ENCODE results near the gene TFEB.

Gene TFEB

DNA sequence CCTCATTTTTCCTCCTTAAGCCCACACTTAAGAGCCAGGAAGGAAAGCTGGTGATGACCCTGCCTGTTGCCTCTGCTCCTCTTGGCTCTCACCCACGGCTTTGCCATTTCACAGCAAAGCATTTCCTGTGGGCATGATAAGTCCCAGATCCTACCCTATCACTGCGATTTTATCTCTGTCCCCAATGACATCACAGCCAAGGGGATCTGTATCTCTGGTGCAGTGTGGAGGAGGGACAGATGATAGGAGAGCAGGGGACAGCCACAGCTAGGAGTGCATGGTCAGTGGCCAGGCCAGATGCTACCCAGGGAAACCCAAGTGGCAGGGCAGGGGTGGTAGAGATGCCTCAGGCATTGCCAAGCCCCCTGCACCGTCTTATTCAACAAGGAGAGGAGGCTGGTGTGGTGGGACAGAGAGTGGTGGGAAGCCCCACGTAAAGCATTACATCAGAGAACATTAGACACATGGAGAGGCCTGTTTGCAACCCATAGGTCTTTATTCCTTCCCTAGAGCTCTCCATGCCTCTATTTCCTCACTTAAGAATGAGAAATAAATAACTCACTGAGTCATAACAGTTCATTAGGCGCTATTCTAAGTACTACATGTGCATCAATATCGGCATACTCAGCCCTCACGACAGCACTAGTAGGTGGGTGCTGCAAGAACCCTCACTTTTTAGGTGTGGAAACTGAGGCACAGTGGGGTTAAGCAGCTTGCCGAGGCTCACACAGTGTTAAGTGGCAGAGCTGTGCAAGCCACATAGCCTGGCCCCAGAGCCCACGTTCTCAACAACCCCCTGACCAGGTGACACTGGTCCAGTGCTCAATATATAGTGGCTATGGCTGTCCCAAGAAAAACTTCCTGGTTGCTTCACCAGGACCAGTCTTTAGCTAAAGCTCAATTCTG is 4.6 kb downstream of the TFEB start:
- TF ChIP-seq, protein P1, sequence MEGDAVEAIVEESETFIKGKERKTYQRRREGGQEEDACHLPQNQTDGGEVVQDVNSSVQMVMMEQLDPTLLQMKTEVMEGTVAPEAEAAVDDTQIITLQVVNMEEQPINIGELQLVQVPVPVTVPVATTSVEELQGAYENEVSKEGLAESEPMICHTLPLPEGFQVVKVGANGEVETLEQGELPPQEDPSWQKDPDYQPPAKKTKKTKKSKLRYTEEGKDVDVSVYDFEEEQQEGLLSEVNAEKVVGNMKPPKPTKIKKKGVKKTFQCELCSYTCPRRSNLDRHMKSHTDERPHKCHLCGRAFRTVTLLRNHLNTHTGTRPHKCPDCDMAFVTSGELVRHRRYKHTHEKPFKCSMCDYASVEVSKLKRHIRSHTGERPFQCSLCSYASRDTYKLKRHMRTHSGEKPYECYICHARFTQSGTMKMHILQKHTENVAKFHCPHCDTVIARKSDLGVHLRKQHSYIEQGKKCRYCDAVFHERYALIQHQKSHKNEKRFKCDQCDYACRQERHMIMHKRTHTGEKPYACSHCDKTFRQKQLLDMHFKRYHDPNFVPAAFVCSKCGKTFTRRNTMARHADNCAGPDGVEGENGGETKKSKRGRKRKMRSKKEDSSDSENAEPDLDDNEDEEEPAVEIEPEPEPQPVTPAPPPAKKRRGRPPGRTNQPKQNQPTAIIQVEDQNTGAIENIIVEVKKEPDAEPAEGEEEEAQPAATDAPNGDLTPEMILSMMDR (IDR thresholded peaks at IDR 0.05; ENCODE audit: control extremely low read depth, extremely low read depth, low read depth, missing control alignments) = no peak
- no peak for DNase-seq (ENCODE audit: extremely low spot score)
- POLR2A ChIA-PET = interaction anchor here (1.0 to 1.2 kb wide), 3 partner anchors 17 to 25 kb away, joined by 3 to 5 read pairs (median 3); no protein-coding TSS in a partner anchor
- CTCF ChIA-PET = interaction anchor here (6.8 to 18.9 kb wide), 2 partner anchors 16 to 26 kb away, joined by 52 to 264 read pairs; no protein-coding TSS in a partner anchor

DNA sequence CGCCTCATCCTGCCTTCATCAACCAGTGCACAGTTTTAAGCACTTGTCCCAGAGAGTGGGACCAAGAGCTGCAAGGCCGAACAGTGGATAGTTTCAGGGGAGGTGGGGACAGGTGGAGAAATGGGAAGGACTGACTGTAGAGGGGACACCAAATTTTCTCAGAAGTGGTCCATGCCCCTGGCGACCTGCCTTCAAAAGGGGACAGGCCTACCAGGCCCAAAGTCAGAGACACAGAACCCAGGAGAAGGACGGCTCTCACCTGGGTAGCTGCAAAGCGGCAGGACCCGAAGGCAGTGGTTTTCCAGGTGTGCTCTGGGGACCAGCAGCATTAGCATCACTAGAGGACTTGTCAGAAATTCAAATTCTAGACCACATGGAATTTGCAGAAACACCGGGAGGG is 5.8 kb downstream of the TFEB start:
- TF ChIP-seq, protein P1 (IDR thresholded peaks at IDR 0.05; ENCODE audit: control extremely low read depth, extremely low read depth, low read depth, missing control alignments) = no peak
- POLR2A ChIA-PET = interaction anchor here (1.1 to 2.0 kb wide), 3 partner anchors 10 to 24 kb away, joined by 3 to 6 read pairs (median 5); no protein-coding TSS in a partner anchor
- CTCF ChIA-PET = interaction anchor here (0.6 to 18.9 kb wide), 4 partner anchors 10 to 51 kb away, joined by 3 to 264 read pairs (median 4); partner anchors contain the start of genes FRS3 and PRICKLE4

DNA sequence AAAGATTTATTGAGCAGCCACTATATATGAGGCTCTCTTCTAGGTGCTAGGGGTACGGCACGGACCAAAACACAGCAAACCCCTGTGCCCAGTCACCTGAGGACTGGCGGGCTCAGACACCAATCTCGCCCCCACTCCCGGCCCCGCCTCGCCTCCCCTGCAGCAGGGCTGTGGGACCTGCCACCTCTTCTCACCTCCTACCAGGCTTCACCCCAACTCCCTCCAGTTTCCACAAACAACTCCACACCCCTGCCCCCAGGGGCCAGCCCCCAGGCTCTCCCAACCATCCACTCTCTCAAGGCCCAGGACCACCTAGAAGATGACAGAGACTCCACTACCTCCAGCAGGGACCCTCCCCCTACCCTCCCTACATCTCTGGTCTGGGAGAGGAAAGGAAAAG is 6.5 kb downstream of the TFEB start:
- TF ChIP-seq, protein P1 (IDR thresholded peaks at IDR 0.05; ENCODE audit: control extremely low read depth, extremely low read depth, low read depth, missing control alignments) = no peak
- POLR2A ChIA-PET = interaction anchor here (1.1 to 2.0 kb wide), 3 partner anchors 9 to 23 kb away, joined by 3 to 6 read pairs (median 5); no protein-coding TSS in a partner anchor
- no peak for DNase-seq (ENCODE audit: extremely low spot score)
- CTCF ChIA-PET = interaction anchor here (0.6 to 18.9 kb wide), 5 partner anchors 9 to 51 kb away, joined by 3 to 264 read pairs (median 4); partner anchors contain the start of genes FRS3 and PRICKLE4

More for the DNA sequence above, 5.8 kb downstream of the TFEB start:
- no peak for DNase-seq (ENCODE audit: extremely low spot score)

DNA sequence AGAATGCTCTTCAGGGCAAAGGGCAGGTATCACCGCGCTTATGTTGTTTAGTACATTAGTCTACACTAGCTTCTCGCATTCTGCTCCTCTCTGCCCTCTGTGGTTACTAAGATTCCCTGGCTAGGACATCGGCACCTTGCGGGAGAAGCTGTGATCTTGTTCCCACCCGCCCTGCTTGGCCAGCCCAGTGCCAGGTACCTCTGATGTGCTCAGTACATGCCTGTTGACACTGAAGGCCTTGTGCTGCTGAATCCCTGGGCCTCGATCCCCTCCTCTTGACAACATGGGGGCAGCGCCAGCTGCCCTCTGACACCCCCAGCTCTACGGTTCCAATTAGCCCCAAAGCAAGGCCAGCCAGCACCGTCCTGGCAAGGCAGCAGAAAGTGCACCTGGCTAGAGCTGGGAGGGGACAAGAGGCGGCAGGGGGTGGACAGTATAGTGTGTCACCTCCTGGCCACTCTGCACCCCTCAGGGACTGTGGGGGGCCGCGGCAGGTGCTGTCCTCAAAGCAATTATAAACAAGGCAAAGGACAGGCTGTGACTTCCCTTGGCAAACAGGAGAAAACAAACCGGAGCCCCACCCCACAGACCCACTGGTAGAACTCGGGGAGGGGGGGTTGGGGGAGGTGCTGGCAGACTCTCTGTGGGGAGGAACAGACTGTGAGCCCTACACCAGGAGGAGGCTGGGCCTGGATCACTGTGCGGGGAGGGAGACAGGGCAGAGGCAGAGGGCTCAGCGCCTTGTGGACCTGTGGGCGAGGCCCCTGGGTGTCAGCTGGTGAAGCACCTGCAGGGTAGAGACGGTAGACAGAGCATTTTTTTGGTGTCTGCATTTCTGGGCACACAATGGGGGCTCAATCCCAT is 7.1 kb downstream of the TFEB start:
- ChIA-PET CTCF (interaction anchor here (1.0 to 18.9 kb wide), 4 partner anchors 11 to 52 kb away, joined by 3 to 264 read pairs (median 4); partner anchors contain the start of genes FRS3 and PRICKLE4), POLR2A (interaction anchor here (1.1 to 2.0 kb wide), 2 partner anchors 9 to 12 kb away, joined by 3 to 6 read pairs; no protein-coding TSS in a partner anchor)
- DNase-seq (ENCODE audit: extremely low spot score) = no peak
- TF ChIP-seq, protein P1 (IDR thresholded peaks at IDR 0.05; ENCODE audit: control extremely low read depth, extremely low read depth, low read depth, missing control alignments) = no peak

DNA sequence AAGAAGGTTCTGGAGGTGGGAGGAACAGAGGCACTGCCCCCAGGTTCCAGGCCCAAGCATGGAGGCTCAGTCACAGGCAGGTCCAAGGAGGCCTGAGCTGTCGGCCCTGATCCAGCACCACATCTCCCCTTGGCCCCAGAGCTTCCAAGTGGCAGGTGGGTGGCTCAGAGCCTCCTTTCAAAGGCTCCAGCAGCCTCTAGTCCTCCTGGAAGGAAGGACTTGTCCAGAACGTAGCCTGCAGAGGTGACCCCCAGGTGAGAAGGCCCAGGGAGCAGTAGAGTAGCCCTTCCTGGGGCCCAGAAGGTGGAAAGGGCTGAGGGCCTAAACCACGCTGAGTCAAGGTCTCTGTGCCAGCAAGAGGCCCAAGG is 7.7 kb downstream of the TFEB start:
- TF ChIP-seq, protein P1 (IDR thresholded peaks at IDR 0.05; ENCODE audit: control extremely low read depth, extremely low read depth, low read depth, missing control alignments) = no peak
- ChIA-PET POLR2A (interaction anchor here (2.0 kb wide), 1 partner anchor 8 kb away, joined by 6 read pairs; no protein-coding TSS in a partner anchor), CTCF (interaction anchor here (1.7 to 18.9 kb wide), 2 partner anchors 23 to 44 kb away, joined by 4 to 264 read pairs; no protein-coding TSS in a partner anchor)
- no peak for DNase-seq (ENCODE audit: extremely low spot score)
